ENCODE measurements around the gene DEPDC4.
"Not testable (repeated sequence)": the region's sequence is repeated elsewhere in the genome, so short reads cannot be mapped to it uniquely, and the experiment has no call there.

The DEPDC4 gene

DNA sequence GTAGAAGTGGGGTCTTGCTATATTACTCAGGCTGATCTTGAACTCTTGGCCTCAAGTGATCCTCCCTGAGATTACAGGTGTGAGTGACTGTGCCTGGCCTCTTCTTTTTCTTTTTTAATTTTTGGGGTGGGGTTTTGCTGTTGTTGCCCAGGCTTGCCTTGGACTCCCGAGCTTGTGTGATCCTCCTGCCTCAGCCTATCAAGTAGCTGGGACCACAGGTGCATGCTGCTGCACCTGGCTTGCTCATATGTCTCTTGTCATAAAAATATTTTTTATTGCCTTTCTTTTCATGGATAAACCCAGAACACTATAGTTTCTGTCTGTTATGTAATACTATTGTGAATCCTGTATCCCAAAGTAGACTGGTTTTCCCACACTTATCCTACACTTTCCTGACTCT, 26.1 kb upstream of the DEPDC4 start:
- TF ChIP-seq CTCF (IDR thresholded peaks at IDR 0.05; ENCODE audit: control insufficient read depth, insufficient read depth, low read depth, low read length, missing control alignments): no peak
- no peak for DNase-seq (ENCODE audit: low read depth)
- H3K4me3 ChIP-seq (ENCODE audit: control insufficient read depth, low read depth, low read length): no peak overlapping the region

DNA sequence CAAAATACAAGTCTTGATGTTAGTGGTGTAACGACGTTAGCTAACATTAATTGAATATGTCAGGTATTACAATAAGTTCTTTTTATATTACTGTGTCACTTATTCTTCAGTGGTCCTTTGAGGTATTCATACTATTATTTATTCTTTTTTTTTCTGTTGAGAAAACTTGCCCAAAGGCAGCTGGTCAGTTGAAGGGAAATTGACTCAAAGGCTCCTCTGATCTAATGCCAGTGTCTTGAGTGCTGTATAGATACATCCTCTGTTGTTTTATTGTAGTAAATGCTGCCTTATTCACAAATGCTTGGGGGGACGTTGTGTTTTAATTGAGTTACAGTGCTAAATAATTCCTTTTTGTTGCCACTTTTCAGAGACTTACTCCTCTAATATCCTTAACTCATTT, 23.1 kb upstream of the DEPDC4 start:
- DNase-seq (ENCODE audit: low read depth): no peak
- TF ChIP-seq CTCF (IDR thresholded peaks at IDR 0.05; ENCODE audit: control insufficient read depth, insufficient read depth, low read depth, low read length, missing control alignments): no peak
- H3K4me3 ChIP-seq (ENCODE audit: control insufficient read depth, low read depth, low read length): no peak overlapping the region

GRCh38 chr12:100289038-100289437, 22.2 kb upstream of the DEPDC4 start:
- no peak for TF ChIP-seq CTCF (IDR thresholded peaks at IDR 0.05; ENCODE audit: control insufficient read depth, insufficient read depth, low read depth, low read length, missing control alignments)
- no peak overlapping the region for H3K4me3 ChIP-seq (ENCODE audit: control insufficient read depth, low read depth, low read length)
- DNase-seq (ENCODE audit: low read depth): no peak

DNA sequence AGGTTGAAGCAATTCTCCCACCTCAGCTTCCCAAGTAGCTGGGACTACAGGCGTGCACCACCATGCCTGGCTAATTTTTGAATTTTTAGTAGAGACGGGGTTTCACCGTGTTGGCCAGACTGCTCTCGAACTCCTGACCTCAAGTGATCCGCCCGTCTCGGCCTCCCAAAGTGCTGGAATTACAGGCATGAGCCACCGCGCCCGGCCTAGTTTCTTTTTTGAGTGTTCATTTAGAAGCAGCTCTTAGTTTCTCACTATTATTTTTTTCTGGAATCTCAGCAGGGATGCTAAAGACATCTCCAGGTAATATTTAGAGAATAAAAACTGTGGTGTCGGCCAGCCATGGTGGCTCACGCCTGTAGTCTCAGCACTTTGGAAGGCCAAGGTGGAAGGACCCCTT, 17.7 kb upstream of the DEPDC4 start:
- DNase-seq (ENCODE audit: low read depth); H3K4me3 ChIP-seq (ENCODE audit: control insufficient read depth, low read depth, low read length): not testable (repeated sequence)

- no peak overlapping the region for H3K4me3 ChIP-seq (ENCODE audit: control insufficient read depth, low read depth, low read length)
- TF ChIP-seq CTCF (IDR thresholded peaks at IDR 0.05; ENCODE audit: control insufficient read depth, insufficient read depth, low read depth, low read length, missing control alignments): no peak
- no peak for DNase-seq (ENCODE audit: low read depth)
Measured at GRCh38 chr12:100279607-100280244, 12.8 kb upstream of the DEPDC4 start.

- H3K4me3 ChIP-seq (ENCODE audit: control insufficient read depth, low read depth, low read length): no peak overlapping the region
- DNase-seq (ENCODE audit: low read depth): no peak
- no peak for TF ChIP-seq CTCF (IDR thresholded peaks at IDR 0.05; ENCODE audit: control insufficient read depth, insufficient read depth, low read depth, low read length, missing control alignments)
Measured at GRCh38 chr12:100279159-100279558, 12.3 kb upstream of the DEPDC4 start.

DNA sequence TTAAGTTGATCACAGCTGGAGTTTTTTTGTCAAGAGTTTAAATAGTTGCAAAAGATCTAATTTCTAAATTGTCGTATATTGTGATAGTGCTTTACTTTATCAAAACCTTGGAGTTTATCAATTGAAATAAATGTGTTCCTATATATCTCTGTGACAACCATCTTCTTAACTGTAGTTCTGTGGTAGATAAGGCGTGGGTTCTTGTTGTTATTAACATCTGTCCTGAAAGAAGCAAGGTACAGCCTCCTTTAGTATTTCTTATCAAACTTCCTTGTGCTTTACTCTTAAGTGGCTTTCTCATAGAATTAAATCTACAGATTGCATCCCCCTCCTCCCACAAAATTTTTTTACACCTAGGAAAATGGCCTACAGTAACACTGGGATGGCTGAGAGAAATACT, 7.4 kb upstream of the DEPDC4 start:
- TF ChIP-seq CTCF (IDR thresholded peaks at IDR 0.05; ENCODE audit: control insufficient read depth, insufficient read depth, low read depth, low read length, missing control alignments): no peak
- no peak for DNase-seq (ENCODE audit: low read depth)
- no peak overlapping the region for H3K4me3 ChIP-seq (ENCODE audit: control insufficient read depth, low read depth, low read length)
